Lower leg skin (tissue), 3 donors: ENCODE measurements around the gene PRKAR1B.

Experiments
- CTCF ChIP-seq, 3 donors: fragments of 450-650 bp; IDR thresholded peaks; one replicate each; pipeline ENCODE4 v1.5.1; 2016; ENCODE audit warnings: antibody characterized with exemption in 3 of 3, mild to moderate bottlenecking in 3 of 3, moderate library complexity in 2 of 3
- POLR2A ChIP-seq, 2 donors: fragments of 450-650 bp; IDR thresholded peaks; one replicate each; pipeline ENCODE4 v1.6.1; 2016 to 2017; ENCODE audit warnings: antibody characterized with exemption in 2 of 2, mild to moderate bottlenecking in 1 of 2, moderate library complexity in 1 of 2

- TF ChIP-seq CTCF (IDR thresholded peaks at IDR 0.05) (no peak), POLR2A (IDR thresholded peaks at IDR 0.05) (no peak)
Observed at GRCh38 chr7:739455-739982, 12.4 kb upstream of the PRKAR1B start.
